Endothelial cell of umbilical vein (primary cell): ENCODE data around the gene TEKT5. TPM values are rescaled to one million over a fixed set of nuclear protein-coding genes. Genes with fewer than 3 reads are reported as not detected.

Experiments used
- BruUV-seq: library from RNA; stranded (reverse); fragments of 400-500 nt; replicated peaks from 2 replicates; lab custom pipeline; 2021; lab: Mats Ljungman, UMichigan
- CTCF ChIA-PET: fragments of 300-600, 350-600 bp; sonication (Branson Sonifier 250); formaldehyde crosslinking; loops from one replicate; lab custom pipeline; 2021; ENCODE audit warnings: antibody characterized with exemption, inconsistent platforms; lab: Charles Lee
- POLR2A ChIA-PET: fragments of 300-600, 350-600 bp; sonication (Branson Sonifier 250); formaldehyde crosslinking; loops from one replicate; lab custom pipeline; 2021; ENCODE audit warnings: antibody characterized with exemption, inconsistent platforms; lab: Charles Lee
- DNase-seq: peaks from one replicate; pipeline ENCODE4 v3.0.0-alpha.2; 2011; ENCODE audit warnings: low read depth, low spot score
- FAIRE-seq: peaks from 2 replicates; lab custom pipeline; 2011; peaks lifted over from hg19 to GRCh38; lab: Jason Lieb, UNC
- H2AFZ ChIP-seq: 2 replicates; pipeline ENCODE4 v1.6.0; 2012; ENCODE audit warnings: low read depth, low read length, control low read depth, inconsistent platforms
- H3K27ac ChIP-seq: 2 replicates; pipeline ENCODE4 v1.5.1; 2011; ENCODE audit warnings: low read depth, mild to moderate bottlenecking, control low read depth, low read length, moderate library complexity; ENCODE audit not compliant: insufficient read depth
- H3K27me3 ChIP-seq, 2 experiments: 2 replicates each; pipeline versions ENCODE4 v1.6.0 to v1.6.1; 2011; ENCODE audit warnings: low read length in 2 of 2, mixed read lengths in 1 of 2; ENCODE audit not compliant: control insufficient read depth in 2 of 2, insufficient read depth in 2 of 2
- H3K36me3 ChIP-seq, 2 experiments: 2 replicates in 1 of 2; 3 replicates in 1 of 2; pipeline ENCODE4 v1.5.1; 2011; ENCODE audit warnings: low read length in 2 of 2, mild to moderate bottlenecking in 1 of 2, moderate library complexity in 1 of 2; ENCODE audit not compliant: control insufficient read depth in 2 of 2, insufficient read depth in 2 of 2; ENCODE audit errors: extremely low read depth in 1 of 2
- H3K4me1 ChIP-seq: 3 replicates; pipeline ENCODE4 v1.5.1; 2011; ENCODE audit warnings: mild to moderate bottlenecking, low read length; ENCODE audit not compliant: control insufficient read depth, insufficient read depth; ENCODE audit errors: extremely low read depth
- H3K4me2 ChIP-seq: 2 replicates; pipeline ENCODE4 v1.6.1; 2011; ENCODE audit warnings: low read length, control low read depth, mixed read lengths; ENCODE audit not compliant: insufficient read depth
- H3K4me3 ChIP-seq, 3 experiments: fragments of 200-600 bp in 1 of 3; sonication (generic), shearing (Covaris generic) in 1 of 3; replicated peaks in 1 of 3; 2 replicates each; pipeline ENCODE4 v1.5.1; 2011 to 2016; ENCODE audit warnings: control low read depth in 3 of 3, low read length in 3 of 3, mild to moderate bottlenecking in 2 of 3, inconsistent platforms in 1 of 3, low read depth in 1 of 3, moderate library complexity in 1 of 3; ENCODE audit not compliant: insufficient read depth in 1 of 3
- H3K79me2 ChIP-seq: 2 replicates; pipeline ENCODE4 v1.6.0; 2012; ENCODE audit warnings: low read length, inconsistent platforms; ENCODE audit not compliant: control insufficient read depth, insufficient read depth
- H3K9ac ChIP-seq: replicated peaks from 2 replicates; pipeline ENCODE3; 2011; ENCODE audit warnings: low read length, control low read depth; ENCODE audit not compliant: insufficient read depth; ENCODE audit errors: extremely low read depth
- H3K9me1 ChIP-seq: replicated peaks from 3 replicates; pipeline ENCODE4 v1.6.0; 2011; ENCODE audit warnings: mild to moderate bottlenecking, low read length; ENCODE audit not compliant: control insufficient read depth, insufficient read depth; ENCODE audit errors: extremely low read depth
- H3K9me3 ChIP-seq: replicated peaks from 2 replicates; pipeline ENCODE4 v1.5.1; 2012; ENCODE audit warnings: low read length, inconsistent platforms; ENCODE audit not compliant: control insufficient read depth, insufficient read depth
- H4K20me1 ChIP-seq: replicated peaks from 2 replicates; pipeline ENCODE3; 2011; ENCODE audit warnings: mild to moderate bottlenecking, low read length; ENCODE audit not compliant: control insufficient read depth, insufficient read depth; ENCODE audit errors: extremely low read depth
- CTCF ChIP-seq, 2 donors: IDR thresholded peaks; 1 replicate in 1 of 2; 2 replicates in 1 of 2; pipeline ENCODE4 v1.5.1; 2011; ENCODE audit warnings: low read length in 2 of 2, mild to moderate bottlenecking in 2 of 2, moderate library complexity in 2 of 2, control low read depth in 1 of 2, inconsistent platforms in 1 of 2, low read depth in 1 of 2; ENCODE audit not compliant: insufficient read depth in 1 of 2; ENCODE audit errors: extremely low read depth in 1 of 2
- EZH2 ChIP-seq: IDR thresholded peaks from 2 replicates; pipeline ENCODE4 v1.6.1; 2012; ENCODE audit warnings: borderline replicate concordance, low read depth, mild to moderate bottlenecking, moderate library complexity, low read length, inconsistent platforms; ENCODE audit not compliant: severe bottlenecking
- FOS ChIP-seq: IDR thresholded peaks from 2 replicates; pipeline ENCODE4 v1.6.1; 2011; ENCODE audit warnings: mild to moderate bottlenecking, low read length, moderate library complexity, borderline replicate concordance; ENCODE audit not compliant: insufficient read depth
- GATA2 ChIP-seq: IDR thresholded peaks from 2 replicates; pipeline ENCODE4 v1.7.0; 2011; ENCODE audit warnings: low read depth, mild to moderate bottlenecking, moderate library complexity, mixed read lengths, low read length; ENCODE audit not compliant: insufficient read length, insufficient read depth
- JUN ChIP-seq: IDR thresholded peaks from 2 replicates; pipeline ENCODE4 v1.6.1; 2011; ENCODE audit warnings: borderline replicate concordance, low read depth; ENCODE audit not compliant: insufficient read length, insufficient read depth
- MAX ChIP-seq: IDR thresholded peaks from 2 replicates; pipeline ENCODE4 v1.6.1; 2011; ENCODE audit not compliant: insufficient read depth, insufficient read length
- MYC ChIP-seq: IDR thresholded peaks from one replicate; pipeline ENCODE4 v1.6.1; 2011; ENCODE audit warnings: mild to moderate bottlenecking, low read depth, low read length
- POLR2A ChIP-seq: IDR thresholded peaks from 2 replicates; pipeline ENCODE4 v1.6.1; 2012; ENCODE audit warnings: low read depth, mild to moderate bottlenecking, control low read depth, low read length
- POLR2AphosphoS5 ChIP-seq: IDR thresholded peaks from 2 replicates; pipeline ENCODE4 v1.6.1; 2012; ENCODE audit warnings: low read depth, mild to moderate bottlenecking, control low read depth, low read length, moderate library complexity; ENCODE audit not compliant: insufficient read depth
- dilution Hi-C: fragments of 300-500 bp; cut with MboI; formaldehyde crosslinking; loops from one replicate; pipeline ENCODE4 v1.15.0; 2019; ENCODE audit warnings: low sequenced_read_pairs; ENCODE audit not compliant: extremely low pct_ligation_motif_present
- intact Hi-C: fragments of 100-400 bp; cut with micrococcal nuclease; formaldehyde crosslinking; loops from one replicate; pipeline ENCODE4 v1.10.0; 2022
- polyA plus RNA-seq, 4 experiments: library from polyadenylated mRNA; depleted of rRNA in 3 of 4; stranded (reverse) in 3 of 4; unstranded in 1 of 4; fragments of >200 nt; gene quantifications; 2 replicates each; pipeline versions ENCODE4 v1.2.1 to v1.2.3, GENCODE V29; 2011 to 2012; ENCODE audit warnings: missing spikeins in 1 of 4
- total RNA-seq: library from RNA; stranded (reverse); gene quantifications from 2 replicates; pipeline ENCODE4 v1.2.3, GENCODE V29; 2021

The TEKT5 gene
- total and polyA plus RNA-seq, 2 donors (not counting 3 experiments of a cell fraction or from before 2014, with no cell fraction given): not detected

- H3K9me3 ChIP-seq: no peaks in the 10 kb centered on the region
- no peaks in the 10 kb centered on the region for H4K20me1 ChIP-seq
- TF ChIP-seq EZH2 (no peak), CTCF (IDR thresholded peaks at IDR 0.05; ENCODE audit: extremely low read depth in 1 of 2, insufficient read depth in 1 of 2, low read depth in 1 of 2, low read length in 2 of 2) (no peak), POLR2AphosphoS5 (no peak), MYC (no peak), MAX (no peak), JUN (no peak), FOS (no peak), GATA2 (no peak), POLR2A (no peak)
- no peak overlapping the region for H3K9ac ChIP-seq
- intact Hi-C loops (no loop called here), dilution Hi-C loops (no loop called here)
- no peak overlapping the region for H3K27ac ChIP-seq
- no peak for DNase-seq
- H3K4me2 ChIP-seq: no peak overlapping the region
- H2AFZ ChIP-seq: no peak overlapping the region
- no peak for FAIRE-seq
- no TSS peak for BruUV-seq
- no peaks in the 10 kb centered on the region for H3K9me1 ChIP-seq
- no peaks in the 10 kb centered on the region for H3K36me3 ChIP-seq
- H3K4me1 ChIP-seq: no peaks in the 10 kb centered on the region
- ChIA-PET POLR2A (no interaction called here), CTCF (no interaction called here)
- H3K79me2 ChIP-seq: no peaks in the 10 kb centered on the region
- no peak overlapping the region for H3K4me3 ChIP-seq
- no peaks in the 10 kb centered on the region for H3K27me3 ChIP-seq
These were observed 18.9 kb downstream of the TEKT5 start for GRCh38 chr16:10675861-10676260.
